ENCODE measurements around the gene LCN6.
"Not testable (repeated sequence)": the region's sequence is repeated elsewhere in the genome, so short reads cannot be mapped to it uniquely, and the experiment has no call there.

The LCN6 gene

DNA sequence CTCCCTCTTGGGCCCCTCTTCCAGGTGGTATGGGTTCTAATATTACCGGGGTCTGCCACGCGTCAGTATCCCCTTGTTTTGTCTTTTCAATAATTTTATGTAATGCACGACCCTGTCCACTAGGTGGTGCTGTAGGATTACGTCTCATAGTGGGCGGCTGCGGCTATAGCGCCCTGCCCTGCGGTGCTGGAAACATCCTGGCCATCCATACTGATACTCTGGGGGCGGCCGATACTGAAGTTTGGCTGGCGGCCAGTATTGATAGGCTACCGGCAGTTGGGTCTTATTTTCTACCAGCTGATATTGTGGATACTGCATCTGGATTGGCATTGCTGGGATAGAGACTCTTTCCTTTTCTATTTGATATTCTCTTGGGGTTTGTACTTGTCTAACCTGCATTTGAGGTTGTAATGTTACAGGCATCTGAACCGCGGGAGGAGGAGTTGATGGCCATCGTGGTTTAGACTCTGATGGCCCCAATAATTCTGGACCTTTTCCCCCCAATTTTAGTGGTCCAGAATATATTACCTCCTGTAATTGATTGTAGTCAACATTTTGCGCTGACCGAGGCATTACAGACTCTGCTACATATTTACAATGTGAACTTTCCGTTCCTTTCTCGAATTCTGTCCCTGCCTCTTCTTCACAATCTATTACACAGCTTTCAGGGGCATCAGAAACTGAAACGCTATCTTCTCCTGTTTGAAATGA lies 39.5 kb upstream of the LCN6 start:
- Mint-ChIP-seq H3K36me3 (ENCODE audit: low read depth) (peaks cover 3% of the 10 kb centered on the region), H3K27me3 (ENCODE audit: low read depth) (peaks cover 28% of the 10 kb centered on the region), H3K9me3 (no peaks in the 10 kb centered on the region), H3K4me3 (no peak overlapping the region), H3K27ac (no peak overlapping the region), H3K4me1 (ENCODE audit: low read depth) (peaks cover 23% of the 10 kb centered on the region)

DNA sequence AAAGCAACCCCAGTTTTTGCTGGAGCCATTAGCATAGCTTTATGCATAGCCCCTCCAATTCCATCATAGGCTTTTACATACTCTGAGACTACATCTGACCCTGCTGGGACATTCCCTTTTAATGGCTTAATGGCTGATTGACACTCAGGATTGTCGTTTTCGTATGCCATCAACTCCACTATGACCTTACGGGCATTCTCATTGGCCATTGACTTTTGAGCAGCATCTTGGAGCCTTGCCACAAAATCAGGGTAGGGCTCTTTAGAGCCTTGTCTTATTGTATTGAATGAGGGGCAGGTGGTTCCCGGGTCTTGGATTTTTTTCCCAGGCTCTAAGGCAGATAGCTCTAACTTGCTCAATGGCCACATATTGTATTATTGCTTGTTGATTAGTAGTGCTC lies 38.7 kb upstream of the LCN6 start:
- not testable (repeated sequence) for H3K27ac Mint-ChIP-seq; H3K36me3 Mint-ChIP-seq (ENCODE audit: low read depth); H3K9me3 Mint-ChIP-seq; H3K4me3 Mint-ChIP-seq
- Mint-ChIP-seq H3K4me1 (ENCODE audit: low read depth) (peaks cover 19% of the 10 kb centered on the region), H3K27me3 (ENCODE audit: low read depth) (peaks cover 36% of the 10 kb centered on the region)

DNA sequence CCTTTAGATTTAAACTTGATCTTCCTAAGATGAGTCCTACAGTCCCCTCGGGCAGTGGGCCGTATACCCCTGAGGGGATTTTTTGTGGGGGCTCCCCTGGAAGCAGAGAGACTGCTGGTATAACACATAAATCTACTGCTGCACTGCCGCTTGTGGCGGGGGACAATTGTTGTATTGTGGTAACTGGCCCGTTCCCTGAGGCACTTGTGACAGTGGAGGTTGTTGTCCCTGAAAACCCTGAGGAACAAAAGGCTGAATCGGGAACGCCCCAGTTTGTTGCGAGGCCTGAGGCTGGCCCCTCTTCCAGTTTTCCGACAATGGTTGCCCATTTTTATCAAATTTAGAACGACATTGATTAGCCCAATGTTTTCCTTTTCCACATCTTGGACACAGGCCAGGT lies 38.1 kb upstream of the LCN6 start:
- H3K9me3 Mint-ChIP-seq: no peaks in the 10 kb centered on the region
- peaks cover 38% of the 10 kb centered on the region for H3K27me3 Mint-ChIP-seq (ENCODE audit: low read depth)
- no peaks in the 10 kb centered on the region for H3K36me3 Mint-ChIP-seq (ENCODE audit: low read depth)
- no peak overlapping the region for H3K4me3 Mint-ChIP-seq
- H3K4me1 Mint-ChIP-seq (ENCODE audit: low read depth): peaks cover 16% of the 10 kb centered on the region
- no peak overlapping the region for H3K27ac Mint-ChIP-seq

DNA sequence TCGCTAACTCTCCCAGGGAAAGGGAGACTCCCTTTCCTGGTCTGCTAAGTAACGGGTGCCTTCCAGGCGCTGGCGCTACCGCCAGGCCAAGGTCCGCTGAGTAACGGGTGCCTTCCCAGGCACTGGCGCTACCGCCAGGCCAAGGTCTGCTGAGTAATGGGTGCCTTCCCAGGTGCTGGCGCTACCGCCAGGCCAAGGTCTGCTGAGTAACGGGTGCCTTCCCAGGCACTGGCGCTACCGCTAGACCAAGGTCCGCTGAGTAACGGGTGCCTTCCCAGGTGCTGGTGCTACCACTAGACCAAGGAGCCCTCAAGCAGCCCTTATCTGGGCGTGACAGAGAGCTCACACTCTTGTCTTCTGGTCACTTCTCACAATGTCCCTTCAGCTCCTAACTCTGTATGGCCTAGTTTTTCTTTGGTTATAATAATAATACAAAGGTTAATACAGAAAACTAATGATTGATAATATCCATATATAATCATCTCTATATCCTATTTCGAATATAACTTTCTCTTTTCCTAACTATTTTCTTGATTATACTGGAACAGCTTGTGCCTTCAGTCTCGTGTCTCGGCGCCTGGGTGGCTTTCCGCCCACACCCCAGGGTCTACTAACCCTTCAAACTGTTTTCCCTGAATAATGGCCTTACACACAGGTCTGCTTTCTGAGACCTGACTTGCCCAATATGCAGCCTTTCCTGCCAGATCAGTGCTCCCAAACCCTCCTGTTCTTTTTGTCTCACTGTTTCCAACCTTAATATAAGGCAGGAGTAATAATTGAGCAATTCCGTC lies 37.4 kb upstream of the LCN6 start:
- not testable (repeated sequence) for H3K9me3 Mint-ChIP-seq; H3K4me3 Mint-ChIP-seq; H3K27ac Mint-ChIP-seq; H3K36me3 Mint-ChIP-seq (ENCODE audit: low read depth)
- peaks cover 41% of the 10 kb centered on the region for H3K27me3 Mint-ChIP-seq (ENCODE audit: low read depth)
- H3K4me1 Mint-ChIP-seq (ENCODE audit: low read depth): peaks cover 16% of the 10 kb centered on the region

DNA sequence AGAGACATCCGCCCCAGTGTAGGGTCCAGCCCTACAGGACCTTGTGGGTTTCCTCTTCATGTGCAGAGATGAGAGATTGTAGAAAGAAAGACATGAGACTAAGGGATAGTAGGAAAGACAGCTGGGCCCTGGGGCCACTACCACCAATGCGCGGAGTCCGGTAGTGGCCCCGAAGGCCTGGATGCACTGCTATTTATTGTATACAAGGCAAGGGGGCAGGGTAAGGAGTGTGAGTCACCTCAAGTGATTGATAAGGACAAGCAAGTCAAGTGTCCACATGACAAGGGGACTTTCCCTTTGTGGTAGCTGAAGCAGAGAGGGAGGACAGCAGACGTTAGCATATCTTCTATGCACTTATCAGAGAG lies 36.7 kb upstream of the LCN6 start:
- H3K27ac Mint-ChIP-seq: no peak overlapping the region
- H3K4me3 Mint-ChIP-seq: no peak overlapping the region

DNA sequence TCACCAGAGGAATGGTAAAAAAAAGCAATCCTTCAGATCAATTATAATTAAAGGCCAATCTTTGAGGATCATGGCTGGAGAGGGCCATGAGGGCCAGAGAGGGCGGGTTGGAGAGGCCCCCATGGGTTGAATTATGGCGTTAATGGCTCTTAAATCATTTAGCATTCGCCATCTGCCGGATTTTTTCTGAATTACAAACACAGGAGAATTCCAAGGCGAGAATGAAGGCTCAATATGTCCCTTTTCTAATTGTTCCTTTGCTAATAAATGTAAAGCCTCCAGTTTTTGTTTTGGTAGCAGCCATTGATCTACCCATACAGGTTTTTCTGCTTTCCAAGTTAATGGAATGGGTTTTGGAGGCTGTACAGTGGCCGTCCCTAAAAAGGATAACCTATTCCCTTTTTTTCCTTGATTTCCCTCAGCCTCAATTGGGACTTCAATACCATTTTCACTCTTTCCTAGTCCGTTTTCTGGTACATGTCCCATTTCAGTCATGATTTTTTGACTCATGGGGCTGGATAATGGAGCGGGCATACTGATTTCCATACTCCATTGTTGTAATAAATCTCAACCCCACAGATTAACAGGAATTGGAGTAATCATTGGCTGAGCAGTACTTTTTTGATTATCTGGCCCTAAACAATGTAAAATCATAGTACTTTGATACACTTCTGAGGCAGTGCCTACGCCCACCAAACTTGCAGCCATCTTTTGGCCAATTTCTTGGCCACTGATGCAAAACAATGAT lies 36.1 kb upstream of the LCN6 start:
- Mint-ChIP-seq H3K9me3 (no peaks in the 10 kb centered on the region), H3K27me3 (ENCODE audit: low read depth) (peaks cover 52% of the 10 kb centered on the region), H3K27ac (no peak overlapping the region), H3K4me3 (no peak overlapping the region), H3K4me1 (ENCODE audit: low read depth) (peaks cover 13% of the 10 kb centered on the region), H3K36me3 (ENCODE audit: low read depth) (no peaks in the 10 kb centered on the region)

More for the DNA sequence above, 36.7 kb upstream of the LCN6 start:
- H3K36me3 Mint-ChIP-seq (ENCODE audit: low read depth): no peaks in the 10 kb centered on the region
- peaks cover 47% of the 10 kb centered on the region for H3K27me3 Mint-ChIP-seq (ENCODE audit: low read depth)
- no peaks in the 10 kb centered on the region for H3K9me3 Mint-ChIP-seq
- peaks cover 13% of the 10 kb centered on the region for H3K4me1 Mint-ChIP-seq (ENCODE audit: low read depth)

DNA sequence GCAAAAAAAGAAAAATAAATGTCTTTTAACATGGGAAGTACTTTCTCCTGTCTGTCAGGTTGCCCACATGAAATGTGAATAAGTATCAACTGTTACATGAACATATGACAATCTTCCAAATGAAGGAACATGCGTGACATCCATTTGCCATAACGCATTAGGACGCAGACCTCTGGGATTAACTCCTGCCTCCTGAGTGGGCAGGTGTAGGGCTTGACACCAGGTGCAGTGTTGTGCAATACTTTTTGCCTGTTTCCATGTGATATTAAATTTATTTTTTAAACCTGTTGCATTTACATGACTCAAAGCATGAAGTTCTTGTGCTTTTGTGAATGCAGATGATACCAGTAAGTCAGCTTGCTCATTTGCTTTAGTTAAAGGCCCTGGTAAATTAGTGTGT lies 34.1 kb upstream of the LCN6 start:
- Mint-ChIP-seq H3K4me1 (ENCODE audit: low read depth) (peaks cover 1% of the 10 kb centered on the region), H3K27ac (no peak overlapping the region), H3K4me3 (no peak overlapping the region), H3K9me3 (no peaks in the 10 kb centered on the region), H3K36me3 (ENCODE audit: low read depth) (no peaks in the 10 kb centered on the region), H3K27me3 (ENCODE audit: low read depth) (peaks cover 64% of the 10 kb centered on the region)

DNA sequence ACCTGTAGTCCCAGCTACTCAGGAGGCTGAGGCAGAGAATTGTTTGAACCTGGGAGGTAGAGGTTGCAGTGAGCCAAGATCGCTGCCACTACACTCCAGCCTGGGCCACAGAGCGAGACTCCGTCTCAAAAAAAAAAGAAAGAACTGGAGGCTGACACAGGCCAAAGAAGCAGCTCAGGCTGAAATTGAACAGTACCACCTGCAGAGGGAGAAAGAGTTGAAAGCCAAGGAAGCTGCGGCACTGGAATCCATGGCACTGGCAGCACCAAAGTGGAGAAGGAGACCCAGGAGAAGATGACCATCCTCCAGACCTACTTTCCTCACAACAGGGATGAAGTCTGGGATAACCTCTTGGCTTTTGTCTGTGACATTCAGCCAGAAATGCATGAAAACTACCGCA lies 31.5 kb upstream of the LCN6 start:
- H3K4me3 Mint-ChIP-seq: no peak overlapping the region
- no peaks in the 10 kb centered on the region for H3K36me3 Mint-ChIP-seq (ENCODE audit: low read depth)
- H3K27ac Mint-ChIP-seq: no peak overlapping the region
- peaks cover 55% of the 10 kb centered on the region for H3K27me3 Mint-ChIP-seq (ENCODE audit: low read depth)
- H3K9me3 Mint-ChIP-seq: no peaks in the 10 kb centered on the region
- no peaks in the 10 kb centered on the region for H3K4me1 Mint-ChIP-seq (ENCODE audit: low read depth)

DNA sequence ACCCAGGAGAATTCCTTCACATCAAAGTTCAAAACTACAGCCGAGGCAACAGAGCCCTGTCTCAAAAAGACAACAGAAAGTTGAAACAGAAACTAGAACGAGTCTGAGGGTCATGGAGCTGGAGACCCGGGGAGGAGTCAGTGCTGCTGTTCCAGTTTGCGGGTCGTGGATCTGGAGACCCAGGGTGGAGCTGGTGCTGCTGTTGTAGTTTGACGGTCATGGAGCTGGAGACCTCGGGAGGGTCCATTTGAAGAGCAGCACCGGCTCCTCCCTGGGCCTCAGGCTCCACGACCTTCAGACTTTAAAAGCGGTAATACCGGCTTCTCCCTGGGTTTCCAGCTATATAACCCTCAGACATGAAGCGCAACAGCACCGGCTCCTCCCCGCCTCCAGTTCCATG lies 29.0 kb upstream of the LCN6 start:
- Mint-ChIP-seq H3K4me3 (no peak overlapping the region), H3K27ac (no peak overlapping the region), H3K4me1 (ENCODE audit: low read depth) (no peaks in the 10 kb centered on the region), H3K36me3 (ENCODE audit: low read depth) (no peaks in the 10 kb centered on the region), H3K27me3 (ENCODE audit: low read depth) (peaks cover 39% of the 10 kb centered on the region), H3K9me3 (peaks cover 10% of the 10 kb centered on the region)

DNA sequence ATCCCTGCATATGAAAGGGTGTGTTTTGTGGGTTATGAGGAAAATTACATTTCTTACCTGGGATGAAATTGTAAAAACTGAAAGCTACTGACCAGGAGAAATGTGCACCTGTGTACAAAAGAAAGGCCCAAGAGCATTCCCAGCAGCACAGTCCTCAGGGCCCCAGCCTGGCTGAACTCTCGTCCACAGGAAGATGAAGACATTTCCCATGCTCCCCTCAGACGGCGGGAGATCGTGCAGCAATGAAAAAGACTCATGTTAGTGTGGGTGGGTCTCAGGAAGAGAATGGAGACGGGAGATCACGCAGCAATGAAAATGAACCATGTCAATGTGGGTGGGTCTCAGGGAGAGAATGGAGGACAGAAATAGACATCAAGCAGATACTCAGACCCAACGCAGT lies 28.6 kb upstream of the LCN6 start:
- no peaks in the 10 kb centered on the region for H3K36me3 Mint-ChIP-seq (ENCODE audit: low read depth)
- H3K4me1 Mint-ChIP-seq (ENCODE audit: low read depth): no peaks in the 10 kb centered on the region
- peaks cover 34% of the 10 kb centered on the region for H3K27me3 Mint-ChIP-seq (ENCODE audit: low read depth)
- no peak overlapping the region for H3K4me3 Mint-ChIP-seq
- H3K27ac Mint-ChIP-seq: no peak overlapping the region
- peaks cover 10% of the 10 kb centered on the region for H3K9me3 Mint-ChIP-seq

DNA sequence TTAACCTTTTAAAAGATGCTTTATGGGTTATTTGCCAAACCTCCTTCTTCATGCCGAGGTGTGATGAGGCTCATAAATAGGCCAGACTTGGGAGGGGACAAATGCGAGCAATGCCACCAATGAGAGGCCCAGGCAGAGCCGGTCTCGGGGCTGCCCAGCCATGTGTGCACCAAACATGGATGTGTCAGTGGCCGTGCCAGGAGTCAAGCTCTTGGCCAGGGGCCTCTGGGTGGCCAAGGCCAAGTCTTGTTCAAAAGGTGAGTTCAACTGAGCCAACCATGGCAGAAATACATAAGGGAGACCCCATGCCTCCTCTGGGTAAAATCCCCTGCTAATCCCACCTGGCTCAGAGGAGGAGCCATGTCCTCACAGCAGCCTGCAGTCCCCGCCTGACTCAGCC lies 26.9 kb upstream of the LCN6 start:
- peaks cover 26% of the 10 kb centered on the region for H3K27me3 Mint-ChIP-seq (ENCODE audit: low read depth)
- no peaks in the 10 kb centered on the region for H3K4me1 Mint-ChIP-seq (ENCODE audit: low read depth)
- no peaks in the 10 kb centered on the region for H3K36me3 Mint-ChIP-seq (ENCODE audit: low read depth)
- H3K9me3 Mint-ChIP-seq: peaks cover 10% of the 10 kb centered on the region
- H3K4me3 Mint-ChIP-seq: no peak overlapping the region
- no peak overlapping the region for H3K27ac Mint-ChIP-seq

DNA sequence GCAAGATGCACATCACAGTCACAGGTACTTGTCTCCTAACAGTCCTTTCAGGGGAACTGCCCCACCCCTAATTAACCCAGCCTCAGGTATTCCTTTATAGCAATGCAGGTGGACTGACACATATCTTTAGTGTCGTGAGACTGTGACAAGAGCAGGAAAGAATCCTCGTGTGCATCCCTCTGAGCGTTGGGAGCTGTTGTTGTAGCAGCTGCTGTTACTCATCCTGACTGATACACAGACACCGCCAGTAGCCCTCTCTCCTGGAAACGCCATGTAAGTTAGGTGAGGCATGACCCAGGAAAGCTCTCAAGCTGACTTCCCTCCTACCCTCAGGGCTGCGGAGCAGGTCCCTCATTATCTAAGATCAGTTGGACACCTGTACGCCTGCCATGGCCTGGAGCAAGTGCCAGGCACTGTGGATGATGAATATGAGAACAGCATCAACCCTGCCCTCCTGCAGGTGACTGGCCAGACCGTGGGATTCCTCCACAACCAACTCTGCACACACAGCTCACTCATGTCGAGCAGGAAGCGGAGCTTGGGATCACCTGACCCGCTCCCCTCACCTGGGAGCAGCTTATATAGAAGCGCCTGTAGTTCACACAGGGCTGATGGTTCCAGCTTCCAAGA lies 26.2 kb upstream of the LCN6 start:
- peaks cover 20% of the 10 kb centered on the region for H3K27me3 Mint-ChIP-seq (ENCODE audit: low read depth)
- H3K4me3 Mint-ChIP-seq: no peak overlapping the region
- no peak overlapping the region for H3K27ac Mint-ChIP-seq
- no peaks in the 10 kb centered on the region for H3K36me3 Mint-ChIP-seq (ENCODE audit: low read depth)
- H3K9me3 Mint-ChIP-seq: peaks cover 10% of the 10 kb centered on the region
- no peaks in the 10 kb centered on the region for H3K4me1 Mint-ChIP-seq (ENCODE audit: low read depth)

DNA sequence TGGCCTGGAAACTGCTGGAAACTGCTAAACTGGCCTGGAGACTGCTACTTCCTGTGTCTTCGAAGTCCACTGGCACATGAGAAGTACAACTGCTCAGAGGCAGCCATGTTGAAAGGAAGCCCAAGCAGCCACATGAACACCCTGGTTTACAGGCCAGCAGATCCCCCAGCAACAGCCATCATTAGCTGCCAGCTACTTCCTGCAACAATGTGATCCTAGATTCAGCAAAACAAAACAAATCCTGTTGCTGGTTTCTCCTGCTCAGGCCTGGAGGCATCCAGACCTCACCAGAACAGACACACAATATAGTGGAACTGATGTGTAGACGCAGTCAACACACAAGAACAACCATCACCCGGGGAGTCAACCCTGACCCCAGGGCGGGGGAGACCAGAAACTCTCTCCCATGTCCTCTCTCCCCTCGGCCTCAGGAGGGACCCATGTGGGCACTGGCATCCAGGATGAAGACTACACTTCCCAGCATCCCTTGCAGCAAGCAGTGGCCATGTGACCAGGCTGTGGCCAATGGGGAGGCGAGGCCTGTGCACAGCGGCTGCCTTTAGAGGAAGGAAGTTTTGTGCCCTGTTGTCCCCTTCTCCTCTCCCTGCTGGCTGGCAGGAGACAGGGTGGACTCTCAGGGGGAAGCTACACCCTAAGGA lies 25.2 kb upstream of the LCN6 start:
- Mint-ChIP-seq H3K27me3 (ENCODE audit: low read depth) (peaks cover 12% of the 10 kb centered on the region), H3K4me3 (no peak overlapping the region), H3K9me3 (peaks cover 10% of the 10 kb centered on the region), H3K27ac (no peak overlapping the region), H3K36me3 (ENCODE audit: low read depth) (no peaks in the 10 kb centered on the region), H3K4me1 (ENCODE audit: low read depth) (no peaks in the 10 kb centered on the region)

DNA sequence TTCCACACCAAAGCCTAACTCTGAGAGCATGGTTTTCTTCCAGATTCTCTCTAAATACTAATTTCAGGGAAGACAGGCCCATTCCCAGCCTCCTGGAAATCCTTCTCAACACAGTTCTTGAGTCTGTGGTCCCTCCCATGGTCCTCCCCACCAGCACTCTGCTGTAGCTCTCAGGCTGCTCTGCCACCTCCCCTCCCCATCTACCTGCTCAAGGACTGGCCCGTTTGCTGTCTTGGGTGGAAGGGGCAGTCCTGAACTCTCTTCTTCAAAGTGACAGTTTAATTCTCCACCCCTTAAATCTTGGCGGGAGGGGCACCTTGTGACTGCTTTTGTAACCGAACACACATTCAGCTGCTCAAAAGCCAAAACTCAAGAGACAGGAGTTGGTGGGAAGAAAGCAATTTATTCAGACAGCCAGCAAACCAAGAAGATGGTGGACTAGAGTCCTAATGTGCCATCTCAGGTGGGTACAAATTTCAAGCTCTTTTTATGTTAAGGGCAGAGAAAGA lies 23.6 kb upstream of the LCN6 start:
- Mint-ChIP-seq H3K9me3 (peaks cover 10% of the 10 kb centered on the region), H3K36me3 (ENCODE audit: low read depth) (no peaks in the 10 kb centered on the region), H3K4me1 (ENCODE audit: low read depth) (peaks cover under 1% of the 10 kb centered on the region), H3K27ac (no peak overlapping the region), H3K4me3 (no peak overlapping the region), H3K27me3 (ENCODE audit: low read depth) (peaks cover 6% of the 10 kb centered on the region)
